Activated CD8-positive, alpha-beta T cell treated with anti-CD3 and anti-CD28 coated beads, Interleukin-2, amount 10 ng/mL, durations not matched to agents 7 days and 5 days (primary cell): ENCODE measurements around the gene PSMD1. TPM values are rescaled to one million over a fixed set of nuclear protein-coding genes. Genes with fewer than 3 reads are reported as not detected.
"Not testable (repeated sequence)": the region's sequence is repeated elsewhere in the genome, so short reads cannot be mapped to it uniquely, and the experiment has no call there.

Source experiments
- ATAC-seq: fragments of 150-1000 bp; cut with Tn5 transposase; one replicate; pipeline ENCODE4 v1.10.0; 2021; ENCODE audit warnings: moderate library complexity
- CTCF ChIA-PET: fragments of 350-600 bp; sonication (Branson Sonifier 250); formaldehyde crosslinking; loops from one replicate; lab custom pipeline; 2021; ENCODE audit warnings: antibody characterized with exemption; lab: Charles Lee
- POLR2A ChIA-PET: fragments of 350-600 bp; sonication (Branson Sonifier 250); formaldehyde crosslinking; loops from one replicate; lab custom pipeline; 2021; ENCODE audit warnings: antibody characterized with exemption; lab: Charles Lee
- DNase-seq: peaks from one replicate; pipeline ENCODE4 v3.0.0-alpha.2; 2020
- H3K27ac Mint-ChIP-seq: one replicate; pipeline ENCODE4 v1.8.0; 2021; ENCODE audit warnings: mild to moderate bottlenecking, mixed read lengths
- H3K27me3 Mint-ChIP-seq: one replicate; pipeline ENCODE4 v1.8.0; 2021; ENCODE audit warnings: low read depth, mixed read lengths
- H3K36me3 Mint-ChIP-seq: one replicate; pipeline ENCODE4 v1.8.0; 2021; ENCODE audit warnings: low read depth, mixed read lengths
- H3K4me1 Mint-ChIP-seq: one replicate; pipeline ENCODE4 v1.8.0; 2021; ENCODE audit warnings: low read depth, mixed read lengths
- H3K4me3 Mint-ChIP-seq: one replicate; pipeline ENCODE4 v1.8.0; 2021; ENCODE audit warnings: mild to moderate bottlenecking, mixed read lengths
- H3K9me3 Mint-ChIP-seq: one replicate; pipeline ENCODE4 v1.8.0; 2022; ENCODE audit warnings: mixed read lengths; ENCODE audit not compliant: insufficient read depth
- total RNA-seq, 2 experiments: library from RNA; stranded (reverse); gene quantifications; one replicate each; pipeline ENCODE4 v1.2.3, GENCODE V29; 2021

The PSMD1 gene
- total RNA-seq, 2 experiments from 2014 or later: 92.8 to 94.1 TPM

DNA sequence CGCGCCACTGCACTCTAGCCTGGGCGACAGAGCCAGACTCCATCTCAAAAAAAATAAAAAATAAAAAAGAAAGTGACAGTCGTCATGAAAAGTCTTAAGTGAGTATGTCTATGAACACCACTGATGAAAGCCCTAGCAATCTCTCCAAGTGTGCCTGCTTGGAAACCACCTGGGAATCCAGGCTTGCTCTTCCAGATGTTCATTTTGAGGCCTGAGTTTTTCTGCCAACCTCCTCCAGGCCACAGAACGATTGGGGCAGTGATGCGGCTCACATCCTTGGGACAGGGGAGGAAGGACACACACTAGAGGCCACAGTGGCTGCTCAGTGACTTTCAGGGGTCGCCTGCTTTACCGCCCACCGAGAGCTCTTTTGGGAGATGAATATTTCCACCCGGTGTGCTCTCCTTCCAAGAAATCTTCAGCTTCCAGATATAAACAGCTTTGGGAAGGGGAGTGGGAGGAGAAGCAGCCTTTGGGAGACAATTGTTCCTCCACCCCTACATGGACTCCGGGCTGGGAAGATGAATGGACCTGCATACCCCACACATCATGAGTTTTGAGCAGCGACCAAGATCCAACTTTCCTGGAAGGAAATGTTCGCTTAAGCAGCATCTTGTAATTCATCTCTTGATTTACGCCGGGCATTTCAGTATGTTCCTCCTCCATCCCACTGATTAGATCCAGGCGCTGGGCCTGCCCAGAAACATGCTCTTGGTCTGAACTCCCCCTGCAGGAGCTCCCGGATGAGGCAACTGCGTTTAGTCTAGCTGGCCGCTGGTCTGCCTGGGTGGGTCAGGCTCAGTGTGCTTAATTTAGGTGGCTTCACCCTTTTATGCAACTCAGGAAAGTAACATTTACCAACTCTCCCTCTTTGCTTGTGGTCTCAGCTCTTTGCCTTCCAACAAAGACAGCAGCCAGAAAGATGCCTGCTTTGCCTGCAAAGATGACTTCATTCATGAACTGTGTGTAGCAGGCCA, 135.5 kb downstream of the PSMD1 start:
- Mint-ChIP-seq H3K9me3 (no peaks in the 10 kb centered on the region), H3K27ac (no peak overlapping the region), H3K4me1 (no peaks in the 10 kb centered on the region), H3K36me3 (no peaks in the 10 kb centered on the region), H3K27me3 (peaks cover 36% of the 10 kb centered on the region), H3K4me3 (no peak overlapping the region)
- CTCF ChIA-PET: no interaction called here
- POLR2A ChIA-PET: no interaction called here
- ATAC-seq (no peak), DNase-seq (no peak)

- CTCF ChIA-PET: interaction anchor here (1.2 kb wide), 1 partner anchor 13 kb away, joined by 5 read pairs; no protein-coding TSS in a partner anchor
- Mint-ChIP-seq H3K27ac (no peak overlapping the region), H3K4me3 (no peak overlapping the region), H3K27me3 (peaks cover 36% of the 10 kb centered on the region), H3K4me1 (peaks cover 7% of the 10 kb centered on the region), H3K9me3 (no peaks in the 10 kb centered on the region), H3K36me3 (no peaks in the 10 kb centered on the region)
- DNase-seq (no peak), ATAC-seq (no peak)
- POLR2A ChIA-PET: no interaction called here
These were observed 136.5 kb downstream of the PSMD1 start for GRCh38 chr2:231193216-231193615.

- ChIA-PET CTCF (interaction anchor here (0.6 to 1.2 kb wide), 5 partner anchors 11 to 604 kb away, joined by 3 to 5 read pairs (median 4); no protein-coding TSS in a partner anchor), POLR2A (interaction anchor here (0.6 kb wide), 1 partner anchor 7 kb away, joined by 6 read pairs; no protein-coding TSS in a partner anchor)
- no peak overlapping the region for H3K27ac Mint-ChIP-seq
- ATAC-seq (no peak), DNase-seq (no peak)
- H3K27me3 Mint-ChIP-seq: peaks cover 29% of the 10 kb centered on the region
- peaks cover 14% of the 10 kb centered on the region for H3K4me1 Mint-ChIP-seq
- H3K9me3 Mint-ChIP-seq: no peaks in the 10 kb centered on the region
- H3K4me3 Mint-ChIP-seq: no peak overlapping the region
- no peaks in the 10 kb centered on the region for H3K36me3 Mint-ChIP-seq
These were observed 139.9 kb downstream of the PSMD1 start for GRCh38 chr2:231196592-231196991.

DNA sequence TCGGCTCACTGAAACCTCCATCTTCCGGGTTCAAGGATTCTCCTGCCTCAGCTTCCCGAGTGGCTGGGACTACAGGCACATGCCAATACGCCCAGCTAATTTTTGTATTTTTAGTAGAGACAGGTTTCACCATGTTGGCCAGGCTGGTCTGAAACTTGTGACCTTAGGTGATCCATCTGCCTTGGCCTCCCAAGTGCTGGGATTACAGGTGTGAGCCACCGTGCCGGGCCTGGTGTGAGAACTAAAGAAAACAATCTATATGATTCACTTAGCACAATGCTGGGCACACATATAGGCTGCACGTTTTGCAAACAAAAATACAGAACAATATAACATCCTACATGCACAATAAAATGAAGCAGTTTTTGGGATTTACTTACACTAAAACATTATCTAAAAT, 140.5 kb downstream of the PSMD1 start:
- ATAC-seq, H3K36me3 Mint-ChIP-seq, H3K9me3 Mint-ChIP-seq, POLR2A ChIA-PET, H3K27ac Mint-ChIP-seq, DNase-seq: not testable (repeated sequence)
- Mint-ChIP-seq H3K4me3 (peak overlapping the region; percentile 88), H3K27me3 (peaks cover 25% of the 10 kb centered on the region), H3K4me1 (peaks cover 14% of the 10 kb centered on the region)
- CTCF ChIA-PET: interaction anchor here (0.8 to 0.9 kb wide), 2 partner anchors 20 to 209 kb away, joined by 4 read pairs; no protein-coding TSS in a partner anchor

DNA sequence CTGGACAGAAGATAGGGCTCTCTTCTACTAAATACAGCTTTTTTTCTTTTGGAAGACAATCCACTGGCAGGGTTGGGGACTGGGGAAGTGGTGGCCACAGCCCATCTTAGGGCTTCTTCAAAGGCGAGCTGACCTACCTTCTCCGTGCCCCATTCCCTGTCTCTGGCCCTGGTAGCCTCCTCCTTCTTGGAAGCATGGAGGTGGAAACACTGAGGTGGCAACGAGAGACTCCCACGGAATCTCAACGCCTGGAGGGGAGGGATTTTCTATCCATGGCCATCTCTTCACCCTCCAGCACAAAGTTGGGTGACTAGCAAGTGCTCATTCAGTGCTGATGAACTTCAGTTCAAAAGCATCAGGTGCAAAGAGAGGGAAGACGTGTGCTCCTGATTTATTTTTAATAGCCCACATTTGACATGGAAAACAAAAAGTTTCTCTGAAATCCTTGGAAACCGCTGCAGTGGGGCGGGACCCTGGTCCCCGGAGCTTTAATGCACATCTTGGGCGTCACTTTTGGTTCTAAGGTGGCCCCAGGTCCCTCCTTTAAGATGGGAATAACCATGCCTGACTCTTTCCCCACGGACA, 141.1 kb downstream of the PSMD1 start:
- Mint-ChIP-seq H3K27ac (peak overlapping the region; percentile 76), H3K9me3 (no peaks in the 10 kb centered on the region), H3K4me1 (peaks cover 14% of the 10 kb centered on the region), H3K36me3 (no peaks in the 10 kb centered on the region), H3K4me3 (peak overlapping the region; percentile 88), H3K27me3 (peaks cover 25% of the 10 kb centered on the region)
- ChIA-PET POLR2A (no interaction called here), CTCF (interaction anchor here (1.0 to 1.7 kb wide), 2 partner anchors 30 to 93 kb away, joined by 4 to 5 read pairs; no protein-coding TSS in a partner anchor)
- ATAC-seq (no peak), DNase-seq (no peak)

GRCh38 chr2:231198291-231199173, 141.9 kb downstream of the PSMD1 start, which contains the start of gene ARMC9:
TSS of gene ARMC9 (plus strand) at chr2:231198631. CDS start at chr2:231206239, 7,608 bp downstream.
- ATAC-seq: peak; percentile 96
- peak within 1 kb of the TSS; percentile 88 for H3K4me3 Mint-ChIP-seq
- ChIA-PET CTCF (interaction anchor here (1.0 to 1.7 kb wide), 2 partner anchors 31 to 94 kb away, joined by 4 to 5 read pairs; no protein-coding TSS in a partner anchor), POLR2A (no interaction called here)
- peak; percentile 76 for DNase-seq
- peaks cover 25% of the 10 kb centered on the region for H3K27me3 Mint-ChIP-seq
- H3K36me3 Mint-ChIP-seq: no peaks in the 10 kb centered on the region
- no peaks in the 10 kb centered on the region for H3K9me3 Mint-ChIP-seq
- peak within 1 kb of the TSS; percentile 76 for H3K27ac Mint-ChIP-seq
- peaks cover 14% of the 10 kb centered on the region for H3K4me1 Mint-ChIP-seq

- ChIA-PET CTCF (interaction anchor here (1.7 kb wide), 1 partner anchor 32 kb away, joined by 5 read pairs; no protein-coding TSS in a partner anchor), POLR2A (no interaction called here)
- no peak overlapping the region for H3K27ac Mint-ChIP-seq
- H3K27me3 Mint-ChIP-seq: peaks cover 23% of the 10 kb centered on the region
- no peaks in the 10 kb centered on the region for H3K36me3 Mint-ChIP-seq
- H3K4me3 Mint-ChIP-seq: peak overlapping the region; percentile 77
- H3K9me3 Mint-ChIP-seq: no peaks in the 10 kb centered on the region
- peaks cover 14% of the 10 kb centered on the region for H3K4me1 Mint-ChIP-seq
- DNase-seq: no peak
- ATAC-seq: no peak
These were observed 142.6 kb downstream of the PSMD1 start for GRCh38 chr2:231199219-231199618.

GRCh38 chr2:231200805-231201474, 144.3 kb downstream of the PSMD1 start:
- Mint-ChIP-seq H3K4me3 (no peak overlapping the region), H3K9me3 (no peaks in the 10 kb centered on the region), H3K36me3 (no peaks in the 10 kb centered on the region), H3K27ac (no peak overlapping the region), H3K4me1 (peaks cover 14% of the 10 kb centered on the region), H3K27me3 (peaks cover 20% of the 10 kb centered on the region)
- POLR2A ChIA-PET: no interaction called here
- no peak for DNase-seq
- ATAC-seq: no peak
- CTCF ChIA-PET: interaction anchor here (0.9 kb wide), 1 partner anchor 12 kb away, joined by 3 read pairs; no protein-coding TSS in a partner anchor

DNA sequence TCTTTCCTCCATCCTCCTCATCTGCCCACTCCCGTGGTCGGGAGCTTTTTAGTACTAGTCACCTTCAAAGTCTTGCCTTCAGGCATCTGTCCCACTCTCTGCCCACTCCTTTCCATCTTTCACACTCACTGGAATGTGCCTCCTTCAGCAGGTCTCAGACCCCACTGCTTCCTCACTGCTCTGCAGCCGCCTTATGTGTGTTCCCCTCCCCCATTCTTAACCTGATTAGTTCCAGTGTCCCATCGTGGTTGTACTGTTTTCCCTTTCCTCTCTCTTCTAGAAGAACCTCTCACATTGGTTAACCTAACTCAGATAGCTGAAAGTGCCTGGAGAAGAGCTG, 144.8 kb downstream of the PSMD1 start:
- Mint-ChIP-seq H3K4me1 (peaks cover 14% of the 10 kb centered on the region), H3K36me3 (no peaks in the 10 kb centered on the region), H3K27me3 (peaks cover 15% of the 10 kb centered on the region), H3K9me3 (no peaks in the 10 kb centered on the region), H3K4me3 (no peak overlapping the region), H3K27ac (no peak overlapping the region)
- ATAC-seq: no peak
- no peak for DNase-seq
- ChIA-PET POLR2A (no interaction called here), CTCF (no interaction called here)

DNA sequence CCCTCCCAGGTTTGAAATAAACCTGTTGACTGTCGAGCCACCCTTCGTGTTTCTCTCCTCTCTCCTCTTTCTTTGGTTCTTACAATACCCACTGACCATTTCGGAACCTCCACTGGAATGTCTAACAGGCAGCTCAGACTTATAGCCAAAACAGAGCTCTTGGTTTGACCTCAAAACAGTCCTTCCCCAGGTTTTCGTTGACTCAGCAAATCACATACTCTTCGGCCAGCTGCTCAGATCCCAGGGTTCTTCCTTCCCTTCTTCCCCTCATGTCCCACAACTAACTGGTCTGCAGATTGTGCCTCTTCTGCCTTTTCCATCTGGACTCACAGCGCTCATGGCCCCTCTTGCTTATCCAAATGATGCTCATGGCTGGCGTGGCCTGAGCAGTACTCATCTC, 146.4 kb downstream of the PSMD1 start:
- CTCF ChIA-PET: interaction anchor here (0.6 kb wide), 1 partner anchor 233 kb away, joined by 3 read pairs; no protein-coding TSS in a partner anchor
- no peak for DNase-seq
- H3K36me3 Mint-ChIP-seq: no peaks in the 10 kb centered on the region
- no peak overlapping the region for H3K27ac Mint-ChIP-seq
- POLR2A ChIA-PET: no interaction called here
- no peak for ATAC-seq
- H3K27me3 Mint-ChIP-seq: peaks cover 12% of the 10 kb centered on the region
- H3K4me1 Mint-ChIP-seq: peaks cover 8% of the 10 kb centered on the region
- no peaks in the 10 kb centered on the region for H3K9me3 Mint-ChIP-seq
- H3K4me3 Mint-ChIP-seq: no peak overlapping the region
